Activated CD4-positive, alpha-beta memory T cell treated with anti-CD3 and anti-CD28 coated beads for 36 hours (primary cell): ENCODE data around the gene PAFAH1B2. TPM values are rescaled to one million over a fixed set of nuclear protein-coding genes. Genes with fewer than 3 reads are reported as not detected.

Source experiments
- CTCF ChIA-PET: fragments of 350-600 bp; sonication (Branson Sonifier 250); formaldehyde crosslinking; loops from one replicate; lab custom pipeline; 2021; ENCODE audit warnings: antibody characterized with exemption, inconsistent platforms; lab: Charles Lee
- POLR2A ChIA-PET: fragments of 350-600 bp; sonication (Branson Sonifier 250); formaldehyde crosslinking; loops from one replicate; lab custom pipeline; 2021; ENCODE audit warnings: antibody characterized with exemption; lab: Charles Lee
- DNase-seq: peaks from one replicate; pipeline ENCODE4 v3.0.0-alpha.2; 2020
- H3K27ac Mint-ChIP-seq: one replicate; pipeline ENCODE4 v1.8.0; 2021; ENCODE audit warnings: mixed read lengths
- H3K27me3 Mint-ChIP-seq: one replicate; pipeline ENCODE4 v1.8.0; 2021; ENCODE audit warnings: mixed read lengths
- H3K36me3 Mint-ChIP-seq: one replicate; pipeline ENCODE4 v1.8.0; 2021; ENCODE audit warnings: mixed read lengths
- H3K4me1 Mint-ChIP-seq: one replicate; pipeline ENCODE4 v1.8.0; 2021; ENCODE audit warnings: low read depth, mixed read lengths
- H3K4me3 Mint-ChIP-seq: one replicate; pipeline ENCODE4 v1.8.0; 2021; ENCODE audit warnings: mild to moderate bottlenecking, mixed read lengths
- H3K9me3 Mint-ChIP-seq: one replicate; pipeline ENCODE4 v1.8.0; 2021; ENCODE audit warnings: mixed read lengths
- intact Hi-C: fragments of 100-400 bp; cut with micrococcal nuclease; formaldehyde crosslinking; loops from one replicate; pipeline ENCODE4 v1.15.1; 2023
- total RNA-seq, 2 experiments: library from RNA; stranded (reverse); gene quantifications; one replicate each; pipeline ENCODE4 v1.2.3, GENCODE V29; 2021

PAFAH1B2 gene
- total RNA-seq, 2 experiments from 2014 or later = 61.3 to 61.5 TPM

GRCh38 chr11:117221775-117222517 lies 77.9 kb downstream of the PAFAH1B2 start:
- Mint-ChIP-seq H3K9me3 (no peaks in the 10 kb centered on the region), H3K36me3 (peaks cover 66% of the 10 kb centered on the region), H3K4me3 (no peak overlapping the region), H3K4me1 (peaks cover 10% of the 10 kb centered on the region), H3K27me3 (no peaks in the 10 kb centered on the region), H3K27ac (peak overlapping the region; percentile 2)
- ChIA-PET CTCF (interaction anchor here (0.5 to 1.7 kb wide), 8 partner anchors 8 to 458 kb away, joined by 3 to 6 read pairs (median 3); partner anchors contain the start of genes APOA5, PCSK7 and RNF214), POLR2A (interaction anchor here (0.6 kb wide), 1 partner anchor 452 kb away, joined by 3 read pairs; no protein-coding TSS in a partner anchor)
- DNase-seq = no peak
- intact Hi-C loops = no loop called here

GRCh38 chr11:117222991-117223740 lies 79.1 kb downstream of the PAFAH1B2 start:
- Mint-ChIP-seq H3K4me1 (peaks cover 9% of the 10 kb centered on the region), H3K36me3 (peaks cover 66% of the 10 kb centered on the region), H3K9me3 (no peaks in the 10 kb centered on the region), H3K4me3 (no peak overlapping the region), H3K27ac (no peak overlapping the region), H3K27me3 (no peaks in the 10 kb centered on the region)
- DNase-seq = no peak
- intact Hi-C loops = no loop called here
- ChIA-PET CTCF (interaction anchor here (1.7 kb wide), 1 partner anchor 42 kb away, joined by 6 read pairs; no protein-coding TSS in a partner anchor), POLR2A (no interaction called here)

GRCh38 chr11:117223741-117224689 lies 79.9 kb downstream of the PAFAH1B2 start:
- peaks cover 15% of the 10 kb centered on the region for H3K4me1 Mint-ChIP-seq
- ChIA-PET POLR2A (no interaction called here), CTCF (interaction anchor here (5.6 kb wide), 1 partner anchor 44 kb away, joined by 61 read pairs; the partner anchor contains the start of gene SIDT2)
- H3K36me3 Mint-ChIP-seq = peaks cover 65% of the 10 kb centered on the region
- no peak overlapping the region for H3K4me3 Mint-ChIP-seq
- H3K27ac Mint-ChIP-seq = no peak overlapping the region
- no peaks in the 10 kb centered on the region for H3K27me3 Mint-ChIP-seq
- intact Hi-C loops = no loop called here
- no peaks in the 10 kb centered on the region for H3K9me3 Mint-ChIP-seq
- DNase-seq = no peak

- peaks cover 29% of the 10 kb centered on the region for H3K4me1 Mint-ChIP-seq
- peaks cover 68% of the 10 kb centered on the region for H3K36me3 Mint-ChIP-seq
- intact Hi-C loops = loop anchor here (1.0 kb wide), 2 partner anchors 44 to 345 kb away; no protein-coding TSS in a partner anchor
- H3K4me3 Mint-ChIP-seq = no peak overlapping the region
- ChIA-PET POLR2A (no interaction called here), CTCF (interaction anchor here (0.9 to 5.6 kb wide), 18 partner anchors 9 to 493 kb away, joined by 3 to 61 read pairs (median 4); partner anchors contain the start of genes SIDT2 and ZPR1)
- no peaks in the 10 kb centered on the region for H3K27me3 Mint-ChIP-seq
- H3K27ac Mint-ChIP-seq = no peak overlapping the region
- H3K9me3 Mint-ChIP-seq = no peaks in the 10 kb centered on the region
- no peak for DNase-seq
These were observed 81.6 kb downstream of the PAFAH1B2 start for GRCh38 chr11:117225553-117226170.

Other genes starting within 250 kb of the PAFAH1B2 start
- 10 to 100 TPM; 26.1 to 26.2 TPM for gene SIK3, start 45.9 kb upstream of the PAFAH1B2 start, total RNA-seq
- gene SIDT2, start 34.5 kb downstream of the PAFAH1B2 start, total RNA-seq = 10 to 100 TPM; 21.5 to 26.0 TPM
- 1 to 10 TPM; 3.1 to 4.0 TPM for gene TAGLN, start 55.1 kb downstream of the PAFAH1B2 start, total RNA-seq
- 100 to 1,000 TPM; 104 to 105 TPM for gene PCSK7, start 87.8 kb downstream of the PAFAH1B2 start, total RNA-seq
- 10 to 100 TPM; 16.9 to 18.3 TPM for gene RNF214, start 88.4 kb downstream of the PAFAH1B2 start, total RNA-seq
- gene BACE1-AS, start 147.1 kb downstream of the PAFAH1B2 start, total RNA-seq = 1 to 10 TPM; 3.9 to 5.4 TPM
- gene BACE1, start 172.0 kb downstream of the PAFAH1B2 start, total RNA-seq = 1 to 10 TPM; 1.8 to 2.7 TPM
- 10 to 100 TPM; 29.3 to 32.6 TPM for gene CEP164, start 183.6 kb downstream of the PAFAH1B2 start, total RNA-seq